ENCODE measurements around the gene CCT4. TPM values are rescaled to one million over a fixed set of nuclear protein-coding genes. Genes with fewer than 3 reads are reported as not detected.

CCT4 gene
- total and polyA plus RNA-seq, 2 experiments from 2014 or later = 333 to 343 TPM

GRCh38 chr2:61822255-61822654, 66.2 kb downstream of the CCT4 start:
- no peaks in the 10 kb centered on the region for H3K27me3 Mint-ChIP-seq (ENCODE audit: insufficient read depth, low read depth, poor library complexity)
- no peaks in the 10 kb centered on the region for H3K9me2 ChIP-seq (ENCODE audit: insufficient read depth)
- no peak overlapping the region for H3K27ac Mint-ChIP-seq
- no peak overlapping the region for H3K4me3 Mint-ChIP-seq
- H2AFZ ChIP-seq = no peak overlapping the region
- no peaks in the 10 kb centered on the region for H3K9me3 Mint-ChIP-seq
- H3K4me3 ChIP-seq = no peak overlapping the region
- no peaks in the 10 kb centered on the region for H3F3A ChIP-seq (replicated peaks; ENCODE audit: low read depth)
- TF ChIP-seq POLR2AphosphoS5 (IDR thresholded peaks at IDR 0.05; ENCODE audit: low read depth) = no peak
- TF ChIP-seq CTCF (conservative IDR thresholded peaks at IDR 0.05; ENCODE audit: low read depth in 2 of 2) = no peak
- no peak for TF ChIP-seq CREB1 (CRISPR knock-in tag; IDR thresholded peaks at IDR 0.05; ENCODE audit: low read depth)
- TF ChIP-seq STAT1 (IDR thresholded peaks at IDR 0.05; ENCODE audit: unreplicated experiment) = no peak
- no peak for TF ChIP-seq ZNF331 (CRISPR knock-in tag; IDR thresholded peaks at IDR 0.05; ENCODE audit: low read depth)
- TF ChIP-seq, protein P1, sequence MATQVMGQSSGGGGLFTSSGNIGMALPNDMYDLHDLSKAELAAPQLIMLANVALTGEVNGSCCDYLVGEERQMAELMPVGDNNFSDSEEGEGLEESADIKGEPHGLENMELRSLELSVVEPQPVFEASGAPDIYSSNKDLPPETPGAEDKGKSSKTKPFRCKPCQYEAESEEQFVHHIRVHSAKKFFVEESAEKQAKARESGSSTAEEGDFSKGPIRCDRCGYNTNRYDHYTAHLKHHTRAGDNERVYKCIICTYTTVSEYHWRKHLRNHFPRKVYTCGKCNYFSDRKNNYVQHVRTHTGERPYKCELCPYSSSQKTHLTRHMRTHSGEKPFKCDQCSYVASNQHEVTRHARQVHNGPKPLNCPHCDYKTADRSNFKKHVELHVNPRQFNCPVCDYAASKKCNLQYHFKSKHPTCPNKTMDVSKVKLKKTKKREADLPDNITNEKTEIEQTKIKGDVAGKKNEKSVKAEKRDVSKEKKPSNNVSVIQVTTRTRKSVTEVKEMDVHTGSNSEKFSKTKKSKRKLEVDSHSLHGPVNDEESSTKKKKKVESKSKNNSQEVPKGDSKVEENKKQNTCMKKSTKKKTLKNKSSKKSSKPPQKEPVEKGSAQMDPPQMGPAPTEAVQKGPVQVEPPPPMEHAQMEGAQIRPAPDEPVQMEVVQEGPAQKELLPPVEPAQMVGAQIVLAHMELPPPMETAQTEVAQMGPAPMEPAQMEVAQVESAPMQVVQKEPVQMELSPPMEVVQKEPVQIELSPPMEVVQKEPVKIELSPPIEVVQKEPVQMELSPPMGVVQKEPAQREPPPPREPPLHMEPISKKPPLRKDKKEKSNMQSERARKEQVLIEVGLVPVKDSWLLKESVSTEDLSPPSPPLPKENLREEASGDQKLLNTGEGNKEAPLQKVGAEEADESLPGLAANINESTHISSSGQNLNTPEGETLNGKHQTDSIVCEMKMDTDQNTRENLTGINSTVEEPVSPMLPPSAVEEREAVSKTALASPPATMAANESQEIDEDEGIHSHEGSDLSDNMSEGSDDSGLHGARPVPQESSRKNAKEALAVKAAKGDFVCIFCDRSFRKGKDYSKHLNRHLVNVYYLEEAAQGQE (IDR thresholded peaks at IDR 0.05; ENCODE audit: unreplicated experiment) = no peak
- no peak for TF ChIP-seq EZH2 (IDR thresholded peaks at IDR 0.05; ENCODE audit: low read depth, unreplicated experiment)
- ATAC-seq (no peak), DNase-seq (ENCODE audit: low spot score) (no peak)
- no peaks in the 10 kb centered on the region for H3K27me3 ChIP-seq (ENCODE audit: insufficient read depth)
- H3K4me1 Mint-ChIP-seq = no peaks in the 10 kb centered on the region
- H3K4me2 ChIP-seq = no peak overlapping the region
- H3K36me3 Mint-ChIP-seq (ENCODE audit: low read depth) = peaks cover 3% of the 10 kb centered on the region; the same call in 1 of the 3 replicates
- no peaks in the 10 kb centered on the region for H4K20me1 ChIP-seq (replicated peaks; ENCODE audit: insufficient read depth)
- no peaks in the 10 kb centered on the region for H3K79me2 ChIP-seq (replicated peaks; ENCODE audit: insufficient read depth)
- H3K36me3 ChIP-seq (ENCODE audit: insufficient read depth) = no peaks in the 10 kb centered on the region
- no peaks in the 10 kb centered on the region for H3K4me1 ChIP-seq (ENCODE audit: insufficient read depth)
- no peak overlapping the region for H3K27ac ChIP-seq (ENCODE audit: low read depth)

Small RNA genes lying within 50 kb of the gene (small RNA-seq; reads per million reads assigned to genes)
- not detected for gene RF00019 (ENCODE audit: low replicate concordance)

Other genes starting within 250 kb of the CCT4 start
- gene FAM161A, start 34.6 kb downstream of the CCT4 start, total RNA-seq (2014; rRNA removed; shearing (Covaris generic)) = 13.1 and 16.2 TPM in 2 replicates
- 24.8 and 27.4 TPM in 2 replicates for gene FAM161A, start 34.6 kb downstream of the CCT4 start, polyA plus RNA-seq (2016; fragmentation: Nextera tagmentation; extraction: Ambion mirVana)
- gene COMMD1, start 17.0 kb upstream of the CCT4 start, total RNA-seq (2014; rRNA removed; shearing (Covaris generic)) = 19.1 and 54.9 TPM in 2 replicates
- gene COMMD1, start 17.0 kb upstream of the CCT4 start, polyA plus RNA-seq (2016; fragmentation: Nextera tagmentation; extraction: Ambion mirVana) = 73.9 and 83.7 TPM in 2 replicates

Data from GM23338 (cell line).